GM19324 (cell line): Measurements from ENCODE around the gene KCNJ12.
"Not testable (repeated sequence)": the region's sequence is repeated elsewhere in the genome, so short reads cannot be mapped to it uniquely, and the experiment has no call there.

Source experiments
- ATAC-seq: cut with Tn5 transposase; IDR thresholded peaks from one replicate; pipeline ENCODE4 v1.9.1; 2021; ENCODE audit warnings: mild to moderate bottlenecking, moderate library complexity; ENCODE audit not compliant: unreplicated experiment, low FRiP score

Gene KCNJ12

DNA sequence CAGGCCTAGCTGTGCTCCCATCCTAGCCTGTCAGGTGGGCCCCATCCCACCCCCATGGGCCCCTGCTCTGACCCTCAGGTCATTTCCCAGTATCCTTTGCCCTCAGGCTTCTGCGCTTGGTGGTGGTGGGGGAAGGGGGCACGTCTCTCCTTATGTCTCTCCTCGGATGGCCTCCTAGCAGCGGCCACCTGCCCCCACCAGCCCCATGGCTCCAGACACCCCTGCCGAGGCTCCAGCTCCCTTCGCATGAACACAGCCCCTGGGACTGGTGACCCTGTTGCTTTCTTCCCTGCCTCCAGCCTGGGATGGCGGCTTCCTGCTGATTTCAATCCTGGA is 27.3 kb upstream of the KCNJ12 start:
- not testable (repeated sequence) for ATAC-seq

DNA sequence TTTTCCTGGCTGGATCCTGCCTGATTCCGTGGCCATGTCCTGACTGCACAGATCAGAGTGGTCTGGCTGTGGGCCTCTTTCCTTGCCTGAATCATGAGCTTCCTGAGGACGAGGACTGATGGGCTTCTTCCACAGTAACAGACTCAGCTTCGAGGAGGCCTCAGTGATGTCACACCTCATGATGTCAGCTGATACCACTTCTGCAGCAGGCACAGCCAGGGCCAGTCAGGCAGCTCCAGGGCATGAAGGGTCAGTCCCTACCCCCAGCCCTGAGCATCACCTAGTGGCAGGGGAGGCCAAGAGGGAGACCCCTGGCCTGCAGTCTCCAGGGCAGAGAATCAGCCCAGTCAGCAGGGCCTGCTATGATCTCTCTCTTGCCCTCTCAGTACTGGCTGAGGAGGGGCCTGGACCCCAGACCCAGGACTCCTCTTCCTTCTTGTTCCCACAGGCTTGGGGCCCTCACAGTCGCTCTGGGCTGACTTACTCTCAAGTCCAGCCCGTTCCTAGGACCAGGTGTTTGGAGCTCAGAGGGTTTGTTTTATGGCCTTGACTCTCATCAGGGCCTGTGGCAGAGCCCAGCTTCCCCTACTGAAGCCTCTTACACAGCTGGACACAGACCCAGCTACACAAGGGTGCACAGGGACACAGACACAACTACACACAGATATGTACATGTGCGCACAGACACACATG is 26.7 kb upstream of the KCNJ12 start:
- ATAC-seq: not testable (repeated sequence)

DNA sequence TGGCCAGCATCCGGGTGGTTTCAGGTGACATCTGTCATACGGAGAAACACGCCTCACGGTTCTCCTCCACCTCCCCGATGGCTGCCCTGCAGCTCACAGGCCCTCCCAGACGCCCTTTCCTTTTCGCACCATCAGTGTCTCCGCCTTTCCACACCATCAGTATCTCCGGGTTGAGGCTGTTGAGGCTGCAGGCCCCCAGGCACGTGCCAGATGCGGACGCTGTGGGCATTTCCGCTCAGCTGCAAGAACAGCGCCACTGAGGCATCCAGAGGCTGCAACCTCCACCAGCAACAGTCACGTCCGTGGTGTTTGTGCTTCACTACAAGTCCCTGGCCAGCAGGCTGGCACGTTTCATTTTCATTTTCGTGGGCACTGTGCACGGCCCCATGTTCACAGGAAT is 25.7 kb upstream of the KCNJ12 start:
- ATAC-seq: not testable (repeated sequence)

DNA sequence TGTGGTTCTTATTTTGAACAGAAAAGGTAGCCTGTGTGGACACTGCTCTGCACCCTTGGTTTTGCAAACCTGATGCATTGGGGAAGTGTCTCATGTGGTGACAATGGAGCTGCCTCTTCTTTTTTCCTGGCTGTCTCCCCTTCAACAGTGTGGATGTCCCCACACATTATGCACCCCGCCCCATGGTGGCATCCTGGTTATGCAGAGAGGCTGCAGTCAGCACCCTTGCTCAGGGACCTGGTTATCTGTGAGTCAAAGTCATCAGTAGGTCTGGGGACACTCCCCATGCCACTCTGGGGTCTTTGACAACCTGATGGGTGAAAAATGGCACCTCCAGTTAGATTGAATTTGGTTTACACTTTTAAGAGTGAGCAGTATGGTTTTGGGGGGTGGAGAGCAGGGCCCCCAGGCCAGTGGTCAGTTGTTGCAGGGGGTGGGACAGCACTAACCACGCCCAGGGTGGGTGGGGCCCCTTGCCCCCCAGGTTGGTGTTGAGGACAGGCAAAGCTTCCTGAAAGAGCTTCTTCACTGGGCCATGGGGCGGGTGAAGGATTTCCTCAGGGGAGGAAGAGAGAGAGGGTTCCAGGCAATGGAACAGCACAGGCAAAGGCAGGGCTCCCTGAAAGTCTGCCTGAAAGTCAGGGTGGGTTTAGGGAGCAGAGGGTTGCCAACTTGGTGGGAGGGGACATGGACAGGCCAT is 24.6 kb upstream of the KCNJ12 start:
- no peak for ATAC-seq

DNA sequence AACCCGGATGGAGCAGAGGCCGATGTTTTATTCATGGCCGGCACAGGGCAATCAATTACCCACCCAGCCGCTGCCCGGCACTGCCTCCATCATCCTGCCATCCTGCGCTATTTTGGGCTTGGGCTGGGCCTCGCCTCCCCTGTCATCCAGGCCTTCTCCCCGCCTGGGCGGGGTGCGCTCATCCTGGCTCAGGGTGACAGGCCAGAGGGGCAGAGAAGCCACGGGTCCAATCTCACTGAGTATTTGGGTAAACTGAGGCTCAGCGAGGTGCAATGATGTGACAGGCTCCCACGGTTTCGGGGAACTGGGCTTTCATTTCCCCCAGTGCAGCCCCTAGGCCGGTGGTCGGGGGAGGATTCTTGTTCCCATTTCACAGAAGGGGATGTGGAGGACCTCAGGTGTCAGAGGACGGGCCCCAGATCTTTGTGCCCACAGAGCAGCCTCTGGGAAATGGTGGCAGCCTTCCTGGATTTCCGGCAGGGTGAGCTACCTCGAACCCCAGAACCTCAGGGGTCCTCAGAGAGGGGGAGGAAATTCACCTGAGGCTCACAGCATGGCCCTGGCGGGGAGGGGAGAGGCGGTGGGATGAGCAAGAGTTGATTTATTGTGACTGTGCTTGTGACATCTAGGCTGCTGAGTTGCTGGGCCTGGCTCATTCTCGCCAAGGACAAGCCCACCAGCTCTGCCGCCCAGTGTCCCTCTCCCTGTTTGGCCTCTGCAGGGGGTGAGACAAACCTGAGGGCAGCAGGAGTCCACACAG is 23.8 kb upstream of the KCNJ12 start:
- no peak for ATAC-seq

DNA sequence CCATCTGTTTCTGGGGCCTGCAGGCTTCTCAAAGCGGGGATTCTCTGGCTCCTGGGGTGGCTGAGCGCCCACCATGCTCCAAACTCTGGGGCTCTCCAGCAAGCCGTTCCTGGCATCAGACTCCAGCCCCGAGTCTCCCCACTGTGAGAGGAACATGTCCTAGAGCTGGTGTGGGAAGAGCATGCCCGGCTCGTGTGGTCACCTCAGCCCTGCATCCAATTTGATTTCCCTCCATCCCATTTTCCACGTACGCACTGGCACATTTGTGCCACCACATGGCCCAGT is 23.2 kb upstream of the KCNJ12 start:
- no peak for ATAC-seq

DNA sequence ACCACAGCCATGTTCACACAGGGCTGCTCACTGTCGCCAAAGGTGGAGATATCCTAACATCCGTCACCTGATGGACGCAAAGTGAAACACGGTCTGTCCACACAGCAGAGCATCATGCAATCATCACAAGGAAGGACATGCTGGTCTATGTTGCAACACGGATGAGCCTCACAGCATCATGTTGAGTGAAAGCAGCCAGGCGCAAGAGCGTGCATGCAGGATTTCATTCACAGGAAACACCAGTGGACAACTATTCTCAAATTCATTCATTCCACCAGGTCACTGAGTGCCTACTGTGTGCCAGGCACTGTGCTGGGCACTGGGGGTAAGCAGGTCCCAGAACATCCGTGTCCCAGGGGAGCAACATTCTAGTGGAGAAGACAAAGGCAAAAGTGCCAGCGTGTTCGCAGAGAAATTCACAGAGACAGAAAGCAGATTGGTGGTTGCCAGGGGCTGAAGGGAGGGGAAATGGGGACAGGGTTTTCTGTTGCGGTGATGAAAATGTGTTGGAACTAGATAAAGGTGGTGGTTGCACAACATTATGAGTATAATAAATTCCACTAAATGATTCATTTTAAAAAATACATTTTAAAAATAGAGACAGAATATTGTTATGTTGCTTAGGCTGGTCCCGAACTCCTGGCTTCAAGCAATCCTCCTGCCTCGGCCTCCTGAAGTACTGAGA is 22.7 kb upstream of the KCNJ12 start:
- no peak for ATAC-seq

DNA sequence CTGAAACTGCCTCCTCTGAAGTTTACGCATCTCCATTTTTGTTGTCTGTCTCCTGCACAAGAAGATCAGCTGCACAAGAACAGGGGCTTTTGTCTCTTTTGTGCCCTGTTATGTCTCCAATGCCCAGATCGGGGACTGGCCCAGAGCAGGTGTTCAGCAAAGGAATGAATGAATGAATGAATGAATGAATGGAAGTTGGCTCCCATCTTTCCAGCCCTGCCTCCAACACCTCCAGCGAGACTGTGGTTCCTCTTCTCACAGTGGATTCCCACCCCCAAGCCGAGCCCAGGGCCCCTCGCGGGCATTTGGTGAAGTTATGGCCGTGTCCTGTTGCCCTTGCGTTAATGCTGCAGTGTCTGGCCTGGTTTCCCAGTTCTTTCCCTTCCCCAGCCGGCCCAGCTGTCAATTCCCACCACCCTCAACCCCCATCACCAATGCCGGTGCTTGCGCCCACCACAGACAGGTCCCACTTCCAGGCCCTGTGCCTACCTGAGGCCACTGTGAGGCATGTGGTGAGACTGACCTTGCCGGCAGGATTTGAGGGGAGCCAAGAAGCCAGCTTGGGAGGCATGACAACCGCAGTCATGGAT is 21.3 kb upstream of the KCNJ12 start:
- no peak for ATAC-seq

DNA sequence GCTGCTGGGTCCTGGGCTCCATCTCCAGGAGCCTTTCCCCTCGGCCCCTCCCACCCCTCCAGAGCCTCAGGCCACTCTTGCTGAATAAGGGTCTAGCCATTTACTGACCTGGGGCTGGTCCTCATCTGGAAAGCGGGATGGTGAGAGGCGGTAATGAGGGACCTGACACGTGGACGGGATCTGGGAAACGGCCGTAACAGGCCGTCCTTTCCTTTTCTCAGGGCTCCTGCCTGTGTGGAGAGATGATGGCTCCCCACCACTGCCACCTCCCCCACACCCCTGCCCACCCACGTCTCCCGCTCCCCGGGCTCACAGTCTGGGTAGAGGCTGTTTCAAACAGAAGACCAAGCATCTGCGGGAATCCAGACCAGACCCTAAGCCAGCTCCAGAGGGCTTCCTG is 20.6 kb upstream of the KCNJ12 start:
- no peak for ATAC-seq

DNA sequence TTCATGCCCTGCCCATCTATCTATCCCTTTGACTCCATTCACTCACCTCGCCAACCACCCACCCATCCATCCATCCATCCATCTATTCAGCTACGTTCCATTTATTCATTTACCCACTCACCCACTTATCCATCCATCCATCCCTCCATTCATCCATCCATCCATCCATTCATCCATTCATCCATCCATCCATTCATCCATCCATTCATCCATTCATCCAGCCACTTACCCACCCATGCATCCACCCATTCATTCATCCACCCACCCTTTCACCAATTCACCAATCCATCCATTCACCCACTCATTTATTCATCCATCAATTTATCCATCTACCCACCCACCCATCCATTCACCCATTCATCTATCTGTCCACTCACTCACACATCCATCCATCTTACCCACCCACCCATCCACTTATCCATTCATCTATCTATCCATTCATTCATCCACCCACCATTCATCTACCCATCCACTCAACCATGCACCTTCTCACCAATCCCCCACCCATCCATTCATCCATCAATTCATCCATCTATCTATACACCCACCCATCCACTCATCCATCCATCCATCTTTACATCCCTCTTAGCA is 19.5 kb upstream of the KCNJ12 start:
- no peak for ATAC-seq

DNA sequence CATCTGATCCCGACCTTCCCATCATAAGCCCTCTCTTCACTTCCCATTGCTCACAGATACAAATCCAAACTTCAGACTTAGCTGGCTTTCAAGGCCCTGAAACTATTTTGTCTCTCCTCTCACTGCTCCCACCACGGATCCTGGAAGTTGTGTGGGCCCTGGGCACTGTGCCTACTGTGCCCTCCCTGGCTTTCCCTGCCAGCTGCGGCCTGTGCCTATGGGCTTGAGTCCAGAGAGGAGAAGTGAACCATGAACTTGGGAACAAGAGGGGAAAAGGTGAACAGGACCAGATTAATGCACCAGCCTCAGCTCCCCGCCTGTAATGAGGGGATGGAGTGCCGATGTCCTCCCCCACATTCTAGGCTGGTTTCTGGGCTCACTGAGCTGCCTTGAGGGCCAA is 18.9 kb upstream of the KCNJ12 start:
- ATAC-seq: no peak

DNA sequence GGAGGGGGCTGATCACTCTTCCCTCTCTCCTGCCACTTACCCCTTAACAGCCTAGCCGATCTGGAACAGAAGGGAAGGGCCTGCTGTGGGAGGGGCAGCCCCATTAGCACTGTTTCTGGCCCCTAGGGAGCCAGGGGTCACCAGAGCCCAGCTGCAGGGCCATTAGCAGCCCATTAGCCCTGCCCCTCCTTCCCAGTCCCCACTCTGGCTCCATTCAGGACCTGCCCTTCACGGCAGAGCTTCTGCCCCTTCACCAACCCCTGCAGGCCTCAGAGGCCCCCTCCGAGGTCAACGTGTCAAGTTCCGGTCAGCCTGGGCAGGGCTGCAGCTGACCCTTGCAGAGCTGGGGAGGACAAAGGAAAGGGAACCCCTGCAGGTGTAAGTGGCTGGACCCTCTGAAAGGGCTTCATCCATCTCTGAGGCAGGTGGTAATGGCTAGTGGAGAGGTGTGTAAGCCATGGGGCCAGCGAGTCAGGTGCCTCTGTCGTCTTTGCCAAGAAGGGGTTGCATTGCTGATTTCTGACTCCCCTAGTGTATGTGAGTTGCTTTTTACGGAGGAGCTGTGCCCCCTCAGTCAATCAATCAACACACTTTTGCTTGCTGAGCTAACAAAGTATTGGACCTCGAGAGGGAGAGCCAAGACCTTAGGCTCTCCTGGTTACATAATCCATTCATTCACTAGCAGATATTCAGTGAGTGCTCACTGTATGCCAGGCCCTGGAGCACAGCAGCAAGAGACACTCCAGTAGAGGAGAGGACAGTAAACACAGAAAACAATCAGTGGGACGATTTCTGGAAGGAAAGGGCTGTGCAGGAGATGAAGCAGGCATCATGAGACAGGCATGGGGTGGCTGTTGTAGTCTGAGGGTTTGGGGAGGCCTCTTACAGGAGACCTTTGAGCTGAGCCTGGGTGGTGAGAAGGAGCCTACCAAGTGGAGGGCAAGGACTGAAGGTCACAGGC is 18.2 kb upstream of the KCNJ12 start:
- ATAC-seq: no peak

DNA sequence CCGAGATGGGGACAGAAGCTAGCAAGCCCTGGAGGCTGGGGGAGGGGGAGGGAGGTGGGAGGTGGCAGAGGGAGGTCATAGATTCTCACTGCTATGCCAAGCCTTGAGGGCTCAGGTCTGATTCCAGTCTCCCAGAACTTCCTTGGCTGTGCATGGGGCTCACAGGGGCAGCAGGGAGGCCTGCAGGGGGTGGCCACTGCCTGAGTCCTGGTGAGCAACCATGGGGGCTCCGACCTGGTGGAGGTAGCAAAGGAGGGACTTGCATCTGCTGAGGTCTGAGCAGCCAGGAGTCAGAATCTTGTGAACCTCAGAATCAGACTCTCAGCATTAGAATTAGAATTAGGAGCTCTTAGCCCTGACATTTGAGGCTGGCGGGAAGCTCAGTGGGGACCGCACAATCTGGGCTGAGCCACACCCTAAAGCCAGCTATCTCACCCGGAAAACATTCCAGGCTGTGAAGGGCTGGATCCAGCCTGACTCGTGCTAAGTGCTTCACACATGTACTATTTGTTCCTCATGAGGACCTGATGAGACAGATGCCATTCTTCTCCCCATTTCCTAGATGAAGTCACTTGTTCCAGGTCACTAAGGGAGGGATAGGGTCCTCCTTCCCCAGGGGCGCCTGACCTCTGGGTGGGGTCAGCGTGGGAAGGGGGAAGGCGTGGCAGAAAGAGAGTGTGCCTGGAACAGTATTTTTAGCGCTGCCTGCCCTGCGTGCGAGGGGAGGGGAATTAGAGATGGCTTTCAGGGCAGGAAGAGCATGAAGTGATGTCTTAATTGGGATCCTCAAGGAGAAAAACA is 17.3 kb upstream of the KCNJ12 start:
- ATAC-seq: no peak

DNA sequence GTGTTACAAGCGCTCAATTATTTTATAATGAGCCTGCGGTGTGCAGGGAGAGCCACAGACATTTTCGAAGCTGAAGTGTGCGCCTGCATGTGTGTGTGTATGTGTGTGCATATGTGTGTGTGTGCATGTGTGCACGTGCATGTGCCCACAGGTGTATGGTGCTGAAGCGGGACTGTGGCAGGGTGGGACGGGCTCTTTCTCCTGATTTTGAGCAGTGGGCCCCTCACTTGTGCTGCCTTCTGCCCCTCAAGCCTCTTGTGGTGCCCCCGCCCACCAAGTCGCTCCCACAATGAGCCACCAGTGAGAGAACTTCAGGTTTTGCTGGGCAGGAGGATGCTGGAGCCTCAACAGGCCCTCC is 16.7 kb upstream of the KCNJ12 start:
- no peak for ATAC-seq

DNA sequence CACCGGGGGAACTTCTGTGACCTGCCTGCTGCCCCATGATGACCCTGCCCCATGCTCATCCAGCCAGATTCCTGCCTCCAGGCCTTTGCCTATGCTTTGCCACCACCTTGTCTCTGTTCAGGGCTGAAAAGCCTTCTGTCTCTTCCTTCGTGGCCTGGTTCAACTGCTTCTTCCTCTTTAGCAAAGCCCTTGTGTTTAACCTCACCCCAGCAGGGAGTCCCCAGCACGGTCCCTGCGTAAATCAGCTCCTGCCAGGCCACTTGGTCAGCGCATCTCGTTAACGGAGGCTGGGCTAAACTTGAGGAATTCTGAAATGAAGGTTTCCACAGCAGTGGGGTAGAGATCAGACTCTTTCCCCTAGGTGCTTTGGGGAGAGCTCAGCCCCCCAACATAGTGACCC is 16.1 kb upstream of the KCNJ12 start:
- ATAC-seq: no peak

DNA sequence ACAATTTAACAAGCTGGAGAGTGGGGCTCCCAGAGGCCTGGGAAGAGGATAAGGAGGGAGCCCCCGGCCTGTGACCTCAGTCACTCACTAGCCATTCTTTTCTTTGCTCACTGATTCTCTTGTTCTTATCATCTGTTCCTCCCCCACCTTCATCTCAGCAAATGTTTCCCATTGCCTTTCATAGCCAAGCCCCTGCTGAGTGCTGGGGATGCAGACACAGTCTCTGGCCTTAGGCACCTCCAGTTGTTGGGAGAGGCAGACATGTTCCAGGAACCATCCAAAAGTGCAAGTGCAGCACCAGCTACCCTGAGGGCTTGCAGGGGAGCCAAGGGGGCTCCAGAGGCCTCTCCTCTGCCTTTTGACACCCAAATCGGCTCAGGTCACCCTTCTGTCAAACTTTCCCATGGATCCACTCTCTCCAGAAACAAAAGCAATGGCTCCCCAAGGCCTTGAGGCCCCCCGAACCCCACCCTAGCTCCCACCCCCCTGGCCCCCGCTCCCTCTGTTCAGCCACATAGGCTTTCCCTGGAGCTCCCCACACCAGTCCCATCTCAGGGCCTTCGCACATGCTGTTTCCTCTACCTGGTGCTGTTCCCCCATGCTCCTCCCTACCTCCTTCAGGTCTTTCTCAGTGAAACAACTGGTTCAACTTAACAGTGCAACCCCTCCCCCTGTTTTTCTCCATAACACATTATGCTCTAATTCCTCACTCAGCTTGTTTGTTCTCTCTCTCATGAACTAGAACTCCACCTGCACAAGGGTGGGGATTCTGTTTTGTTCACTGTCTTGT is 14.9 kb upstream of the KCNJ12 start:
- ATAC-seq: no peak

DNA sequence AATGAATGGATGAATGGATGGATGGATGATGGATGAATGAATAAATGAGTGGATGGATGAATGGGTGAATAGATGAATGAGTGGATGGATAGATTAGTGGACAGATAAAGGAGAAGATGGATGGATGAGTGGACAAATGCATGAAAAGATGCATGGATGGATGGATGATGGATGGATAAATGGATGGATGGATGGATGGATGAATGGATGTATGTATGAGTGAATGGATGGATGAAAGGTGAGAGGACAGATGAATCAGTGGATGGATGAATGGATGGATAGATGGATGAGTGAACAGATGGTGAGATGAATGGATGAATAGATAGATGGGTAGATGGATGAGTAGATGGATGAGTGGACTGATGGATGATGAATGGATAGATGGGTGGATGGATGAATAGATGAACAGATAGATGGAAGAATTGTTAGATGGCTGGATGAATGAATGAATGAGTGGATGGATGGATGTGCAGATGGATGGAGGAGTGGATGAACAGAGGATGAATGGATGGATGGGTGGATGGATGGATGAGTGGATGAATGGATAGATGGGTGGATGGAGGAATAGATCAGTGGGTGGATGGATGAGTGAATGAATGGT is 13.7 kb upstream of the KCNJ12 start:
- no peak for ATAC-seq
